Ishikawa (cell line): ENCODE results near the gene NOS2.

Experiments used
- CEBPB ChIP-seq: IDR thresholded peaks from 2 replicates; pipeline ENCODE4 v1.6.1; 2012
- CREB1 ChIP-seq: IDR thresholded peaks from 2 replicates; pipeline ENCODE4 v1.6.1; 2012; ENCODE audit warnings: low read depth
- EGR1 ChIP-seq: IDR thresholded peaks from 2 replicates; pipeline ENCODE4 v1.6.1; 2012
- EP300 ChIP-seq: IDR thresholded peaks from 2 replicates; pipeline ENCODE4 v1.6.1; 2012; ENCODE audit warnings: borderline replicate concordance
- FOXM1 ChIP-seq: IDR thresholded peaks from 2 replicates; pipeline ENCODE4 v1.6.1; 2012; ENCODE audit warnings: low read depth, borderline replicate concordance
- NFIC ChIP-seq: IDR thresholded peaks from 2 replicates; pipeline ENCODE4 v1.6.1; 2012
- RAD21 ChIP-seq: IDR thresholded peaks from 2 replicates; pipeline ENCODE4 v1.6.1; 2012; ENCODE audit warnings: low read depth
- TAF1 ChIP-seq: IDR thresholded peaks from 2 replicates; pipeline ENCODE4 v1.6.1; 2012; ENCODE audit warnings: low read depth, mild to moderate bottlenecking
- TCF12 ChIP-seq: IDR thresholded peaks from 2 replicates; pipeline ENCODE4 v1.6.1; 2012; ENCODE audit warnings: low read depth
- TEAD4 ChIP-seq: IDR thresholded peaks from 2 replicates; pipeline ENCODE4 v1.6.1; 2012
- YY1 ChIP-seq: IDR thresholded peaks from 2 replicates; pipeline ENCODE4 v1.6.1; 2012; ENCODE audit warnings: low read depth
- ZBTB7A ChIP-seq: IDR thresholded peaks from 2 replicates; pipeline ENCODE4 v1.6.1; 2012; ENCODE audit warnings: low read depth
- TF ChIP-seq, protein P1 (sequence below): IDR thresholded peaks from 2 replicates; pipeline ENCODE4 v1.6.1; 2012; ENCODE audit warnings: low read depth, mild to moderate bottlenecking
- TF ChIP-seq, protein P2 (sequence below): IDR thresholded peaks from 2 replicates; pipeline ENCODE4 v1.6.1; 2012
- TF ChIP-seq, protein P3 (sequence below): IDR thresholded peaks from 2 replicates; pipeline ENCODE4 v1.6.1; 2012

NOS2 gene

DNA sequence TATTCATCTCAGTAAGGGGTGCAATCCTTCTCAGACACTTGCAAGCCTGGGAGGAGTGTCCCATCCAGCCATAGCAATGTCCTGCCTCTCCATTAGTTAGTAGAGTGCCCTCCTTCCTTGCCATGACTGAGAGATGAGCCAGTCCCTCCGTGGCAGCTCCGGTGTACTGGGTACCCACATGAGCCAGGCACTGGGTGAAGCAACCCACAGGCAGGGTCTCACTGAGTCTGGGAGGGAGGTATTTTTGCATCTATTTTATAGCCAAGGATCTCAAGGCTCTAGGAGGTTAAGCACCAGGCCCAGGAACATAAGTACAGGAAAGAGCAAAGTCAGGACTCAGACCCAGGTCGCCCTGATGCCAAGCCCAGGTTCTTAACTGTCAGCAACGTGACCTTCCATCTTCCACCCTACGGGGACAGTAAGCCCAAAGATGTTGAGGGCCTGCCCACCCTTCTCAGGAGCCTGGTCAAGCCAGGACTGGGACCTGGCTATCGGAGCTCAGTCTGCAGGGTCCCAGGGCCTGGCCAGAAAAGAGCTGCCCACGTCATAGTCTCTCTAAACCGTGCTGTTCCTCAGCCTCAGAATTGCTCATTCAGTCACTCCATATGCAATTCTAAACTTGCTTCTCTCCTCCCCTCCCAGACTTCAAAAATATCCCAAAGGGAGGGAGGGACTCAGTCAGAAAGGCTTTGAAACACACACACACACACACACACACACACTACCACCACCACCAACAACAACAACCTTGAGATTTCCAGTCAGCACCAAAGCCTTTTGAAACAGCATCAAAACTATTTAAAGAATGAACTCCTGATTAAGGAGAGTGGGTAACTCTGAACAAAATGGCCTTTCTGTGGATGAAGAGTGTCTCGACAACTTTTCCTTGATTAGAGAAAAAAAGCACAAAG lies 16.6 kb downstream of the NOS2 start:
- no peak for TF ChIP-seq CREB1
- no peak for TF ChIP-seq RAD21
- no peak for TF ChIP-seq CEBPB
- no peak for TF ChIP-seq YY1
- TF ChIP-seq EP300: no peak

DNA sequence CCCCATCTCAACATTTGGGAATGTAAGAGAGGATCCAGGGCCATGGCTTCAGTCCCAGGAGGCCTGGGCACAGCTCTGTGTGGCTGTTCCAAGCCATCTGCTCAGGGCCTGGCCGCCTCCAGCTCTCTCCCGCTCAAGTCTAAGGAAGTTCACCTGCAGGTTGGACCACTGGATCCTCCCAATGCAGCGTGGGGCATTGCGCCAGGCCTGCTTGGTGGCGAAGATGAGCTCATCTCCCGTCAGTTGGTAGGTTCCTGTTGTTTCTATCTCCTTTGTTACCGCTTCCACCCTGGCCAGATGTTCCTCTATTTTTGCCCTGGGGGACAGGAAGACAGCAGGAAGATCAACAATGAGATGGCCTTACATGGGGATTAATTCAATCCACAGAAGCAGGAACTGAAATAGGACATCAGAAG lies 17.5 kb downstream of the NOS2 start:
- no peak for TF ChIP-seq RAD21
- no peak for TF ChIP-seq NFIC
- no peak for TF ChIP-seq TAF1
- TF ChIP-seq ZBTB7A: no peak
- no peak for TF ChIP-seq TEAD4
- TF ChIP-seq TCF12: no peak
- TF ChIP-seq, protein P1, sequence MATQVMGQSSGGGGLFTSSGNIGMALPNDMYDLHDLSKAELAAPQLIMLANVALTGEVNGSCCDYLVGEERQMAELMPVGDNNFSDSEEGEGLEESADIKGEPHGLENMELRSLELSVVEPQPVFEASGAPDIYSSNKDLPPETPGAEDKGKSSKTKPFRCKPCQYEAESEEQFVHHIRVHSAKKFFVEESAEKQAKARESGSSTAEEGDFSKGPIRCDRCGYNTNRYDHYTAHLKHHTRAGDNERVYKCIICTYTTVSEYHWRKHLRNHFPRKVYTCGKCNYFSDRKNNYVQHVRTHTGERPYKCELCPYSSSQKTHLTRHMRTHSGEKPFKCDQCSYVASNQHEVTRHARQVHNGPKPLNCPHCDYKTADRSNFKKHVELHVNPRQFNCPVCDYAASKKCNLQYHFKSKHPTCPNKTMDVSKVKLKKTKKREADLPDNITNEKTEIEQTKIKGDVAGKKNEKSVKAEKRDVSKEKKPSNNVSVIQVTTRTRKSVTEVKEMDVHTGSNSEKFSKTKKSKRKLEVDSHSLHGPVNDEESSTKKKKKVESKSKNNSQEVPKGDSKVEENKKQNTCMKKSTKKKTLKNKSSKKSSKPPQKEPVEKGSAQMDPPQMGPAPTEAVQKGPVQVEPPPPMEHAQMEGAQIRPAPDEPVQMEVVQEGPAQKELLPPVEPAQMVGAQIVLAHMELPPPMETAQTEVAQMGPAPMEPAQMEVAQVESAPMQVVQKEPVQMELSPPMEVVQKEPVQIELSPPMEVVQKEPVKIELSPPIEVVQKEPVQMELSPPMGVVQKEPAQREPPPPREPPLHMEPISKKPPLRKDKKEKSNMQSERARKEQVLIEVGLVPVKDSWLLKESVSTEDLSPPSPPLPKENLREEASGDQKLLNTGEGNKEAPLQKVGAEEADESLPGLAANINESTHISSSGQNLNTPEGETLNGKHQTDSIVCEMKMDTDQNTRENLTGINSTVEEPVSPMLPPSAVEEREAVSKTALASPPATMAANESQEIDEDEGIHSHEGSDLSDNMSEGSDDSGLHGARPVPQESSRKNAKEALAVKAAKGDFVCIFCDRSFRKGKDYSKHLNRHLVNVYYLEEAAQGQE: no peak
- no peak for TF ChIP-seq EGR1
- no peak for TF ChIP-seq YY1
- TF ChIP-seq EP300: no peak
- no peak for TF ChIP-seq CREB1
- TF ChIP-seq, protein P2, sequence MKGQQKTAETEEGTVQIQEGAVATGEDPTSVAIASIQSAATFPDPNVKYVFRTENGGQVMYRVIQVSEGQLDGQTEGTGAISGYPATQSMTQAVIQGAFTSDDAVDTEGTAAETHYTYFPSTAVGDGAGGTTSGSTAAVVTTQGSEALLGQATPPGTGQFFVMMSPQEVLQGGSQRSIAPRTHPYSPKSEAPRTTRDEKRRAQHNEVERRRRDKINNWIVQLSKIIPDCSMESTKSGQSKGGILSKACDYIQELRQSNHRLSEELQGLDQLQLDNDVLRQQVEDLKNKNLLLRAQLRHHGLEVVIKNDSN: no peak

DNA sequence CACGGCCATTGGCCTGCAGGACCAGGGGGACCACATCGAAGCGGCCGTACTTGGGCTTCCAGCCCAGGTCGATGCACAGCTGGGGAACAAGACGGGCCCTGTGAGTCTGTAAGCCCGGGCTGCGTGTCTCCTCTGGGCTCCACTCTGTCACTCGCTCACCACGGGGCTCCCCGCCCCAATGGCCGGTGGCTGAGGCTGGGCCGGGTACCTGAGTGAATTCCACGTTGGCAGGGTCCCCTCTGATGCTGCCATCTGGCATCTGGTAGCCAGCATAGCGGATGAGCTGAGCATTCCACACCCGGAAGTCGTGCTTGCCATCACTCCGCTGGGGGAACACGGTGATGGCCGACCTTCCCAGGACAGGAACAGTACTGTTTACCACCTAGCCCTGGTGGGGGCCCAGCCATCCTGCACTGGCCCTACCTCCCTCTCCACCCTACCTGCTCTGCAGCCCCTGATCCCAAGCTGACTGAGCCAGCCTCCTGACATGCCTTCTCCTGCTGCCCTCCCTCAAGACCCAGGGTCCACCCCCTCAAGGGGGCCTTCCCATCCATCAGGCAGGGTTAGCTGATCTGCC lies 19.4 kb downstream of the NOS2 start:
- TF ChIP-seq TAF1 (no peak), FOXM1 (no peak), TCF12 (no peak), YY1 (no peak), TEAD4 (no peak), CEBPB (no peak), CREB1 (no peak), RAD21 (no peak), NFIC (no peak), EP300 (no peak)
- TF ChIP-seq, protein P2: no peak
- TF ChIP-seq, protein P3, sequence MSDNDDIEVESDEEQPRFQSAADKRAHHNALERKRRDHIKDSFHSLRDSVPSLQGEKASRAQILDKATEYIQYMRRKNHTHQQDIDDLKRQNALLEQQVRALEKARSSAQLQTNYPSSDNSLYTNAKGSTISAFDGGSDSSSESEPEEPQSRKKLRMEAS: no peak

DNA sequence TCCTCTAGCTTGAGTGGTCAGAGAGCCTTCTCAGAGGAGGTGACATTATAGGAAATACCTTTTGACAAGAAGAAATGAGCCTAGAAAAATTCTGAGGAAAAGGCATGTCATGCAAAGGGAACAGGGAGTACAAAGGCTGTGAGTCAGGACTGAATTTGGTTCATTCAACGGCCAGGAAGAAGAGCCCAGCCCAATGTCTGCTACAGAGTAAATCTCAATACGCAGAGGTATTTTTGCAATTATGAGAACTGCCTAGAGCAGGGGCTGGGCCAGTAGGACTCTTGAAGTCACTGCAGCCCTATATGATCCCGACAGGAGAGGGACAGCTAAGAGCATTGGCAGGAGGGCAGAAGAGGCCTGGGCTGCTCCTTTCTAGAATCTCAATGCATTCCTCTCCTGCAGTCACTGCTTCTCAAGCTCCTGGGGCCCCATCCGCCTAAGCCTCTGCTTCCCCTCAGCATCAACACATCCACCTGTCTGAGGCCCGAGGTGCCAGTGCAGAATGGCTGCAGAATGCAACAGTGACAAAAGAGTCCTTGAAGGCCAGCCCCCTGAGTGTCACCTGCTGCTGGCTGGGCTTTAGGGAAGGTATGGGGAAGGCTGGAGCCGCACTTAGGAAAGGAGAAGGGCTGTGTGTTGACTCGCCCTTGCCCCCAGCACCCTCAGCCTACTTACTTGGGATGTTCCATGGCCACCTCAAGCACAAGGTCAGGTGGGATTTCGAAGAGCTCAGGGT lies 20.1 kb downstream of the NOS2 start:
- TF ChIP-seq EGR1: no peak
- TF ChIP-seq TCF12: no peak
- TF ChIP-seq FOXM1: no peak
- no peak for TF ChIP-seq NFIC
- TF ChIP-seq TEAD4: no peak
- TF ChIP-seq RAD21: no peak

DNA sequence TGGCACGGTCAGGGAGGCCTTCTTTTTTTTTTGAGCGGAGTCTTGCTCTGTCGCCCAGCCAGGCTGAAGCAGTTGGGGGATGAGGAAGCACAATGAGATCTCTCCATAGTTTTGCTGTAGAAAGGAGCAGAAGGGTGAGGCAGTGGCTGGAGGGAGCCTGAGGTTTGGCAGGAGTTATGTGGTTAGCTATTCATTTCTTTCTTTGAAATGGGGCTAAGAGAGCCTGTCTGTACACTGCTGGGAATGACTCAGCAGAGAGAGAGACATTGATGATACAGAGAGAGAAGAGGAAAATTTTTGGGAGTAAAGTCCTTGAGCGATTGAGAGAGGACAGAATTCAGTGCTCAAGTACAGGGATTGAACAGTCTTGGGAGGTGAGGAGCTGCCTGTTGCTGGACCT lies 22.1 kb downstream of the NOS2 start:
- TF ChIP-seq YY1: no peak
- TF ChIP-seq, protein P2: no peak
- no peak for TF ChIP-seq EGR1
- TF ChIP-seq CREB1: no peak
- TF ChIP-seq, protein P3: no peak
- no peak for TF ChIP-seq RAD21
- TF ChIP-seq TEAD4: no peak
- TF ChIP-seq NFIC: no peak
- no peak for TF ChIP-seq EP300
- TF ChIP-seq FOXM1: no peak
- no peak for TF ChIP-seq ZBTB7A
- TF ChIP-seq, protein P1: no peak
- TF ChIP-seq TCF12: no peak
- TF ChIP-seq TAF1: no peak
- TF ChIP-seq CEBPB: no peak
